CD4-positive, alpha-beta T cell treated with Interleukin-1 beta for 1 hour (primary cell): ENCODE measurements around the gene MIA2.
"Not testable (repeated sequence)": the region's sequence is repeated elsewhere in the genome, so short reads cannot be mapped to it uniquely, and the experiment has no call there.

Experiments used
- DNase-seq, 2 donors: peaks; one replicate each; pipeline ENCODE4 v3.0.0-alpha.2; 2020 to 2022

The MIA2 gene

DNA sequence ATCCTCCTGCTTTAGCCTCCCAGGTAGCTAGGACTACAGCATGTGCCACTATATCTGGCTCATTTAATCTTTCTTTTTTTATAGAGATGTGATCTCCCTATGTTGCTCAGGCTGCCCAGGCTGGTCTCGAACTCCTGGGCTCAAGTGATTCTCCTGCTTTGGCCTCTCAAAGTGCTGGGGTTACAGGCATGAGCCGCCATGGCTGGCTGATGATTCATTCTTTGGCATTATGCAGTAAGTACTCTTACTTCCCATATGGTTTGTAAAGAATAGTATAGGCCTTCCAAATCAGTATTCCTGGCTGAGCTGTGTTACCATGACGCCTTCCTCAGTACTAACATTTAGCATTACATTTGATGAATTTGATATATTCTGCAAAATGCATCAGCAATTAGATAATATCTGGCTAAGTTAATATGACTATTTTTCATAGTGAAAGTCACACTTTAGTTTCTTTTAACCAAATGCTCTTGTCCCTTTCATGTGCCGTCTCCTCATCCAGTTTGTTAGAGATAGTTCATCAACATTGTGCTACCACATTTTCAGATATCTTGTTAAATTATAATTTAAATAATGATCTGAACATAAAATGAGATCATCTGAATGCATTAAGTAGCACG is 3.2 kb upstream of the MIA2 start:
- DNase-seq = no peak

DNA sequence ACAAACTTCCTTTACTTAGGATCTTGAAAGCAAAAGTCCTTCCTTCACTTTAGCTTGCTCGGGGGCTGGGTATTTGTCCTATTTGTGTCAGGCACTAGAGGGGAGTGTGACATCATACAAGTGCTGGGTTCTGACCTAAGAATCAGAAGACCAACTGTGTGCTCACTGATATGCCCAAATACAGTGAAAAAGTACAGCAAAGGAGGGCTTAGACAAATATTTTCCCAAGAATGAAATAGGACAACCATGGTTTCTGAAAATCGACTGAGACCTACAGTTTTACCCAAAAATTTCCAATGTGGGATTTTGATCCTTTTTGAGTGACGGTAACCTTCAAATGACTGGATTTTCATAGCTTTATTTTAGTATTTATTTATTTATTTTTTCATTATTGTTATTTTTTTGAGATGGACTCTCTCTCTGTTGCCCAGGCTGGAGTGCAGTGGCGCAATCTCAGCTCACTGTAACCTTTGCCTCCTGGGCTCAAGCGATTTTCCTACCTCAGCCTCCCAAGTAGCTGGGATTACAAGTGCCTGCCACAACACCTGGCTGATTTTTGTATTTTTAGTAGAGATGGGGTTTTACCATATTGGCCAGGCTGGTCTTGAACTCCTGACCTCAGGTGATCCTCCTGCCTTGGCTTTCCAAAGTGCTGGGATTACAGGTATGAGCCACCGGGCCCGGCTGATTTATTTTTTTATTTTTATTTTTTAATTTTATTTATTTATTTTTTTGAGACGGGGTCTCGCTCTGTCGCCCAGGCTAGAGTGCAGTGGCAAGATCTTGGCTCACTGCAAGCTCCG is 1.8 kb upstream of the MIA2 start:
- peak; percentile 32 to 63 for DNase-seq

DNA sequence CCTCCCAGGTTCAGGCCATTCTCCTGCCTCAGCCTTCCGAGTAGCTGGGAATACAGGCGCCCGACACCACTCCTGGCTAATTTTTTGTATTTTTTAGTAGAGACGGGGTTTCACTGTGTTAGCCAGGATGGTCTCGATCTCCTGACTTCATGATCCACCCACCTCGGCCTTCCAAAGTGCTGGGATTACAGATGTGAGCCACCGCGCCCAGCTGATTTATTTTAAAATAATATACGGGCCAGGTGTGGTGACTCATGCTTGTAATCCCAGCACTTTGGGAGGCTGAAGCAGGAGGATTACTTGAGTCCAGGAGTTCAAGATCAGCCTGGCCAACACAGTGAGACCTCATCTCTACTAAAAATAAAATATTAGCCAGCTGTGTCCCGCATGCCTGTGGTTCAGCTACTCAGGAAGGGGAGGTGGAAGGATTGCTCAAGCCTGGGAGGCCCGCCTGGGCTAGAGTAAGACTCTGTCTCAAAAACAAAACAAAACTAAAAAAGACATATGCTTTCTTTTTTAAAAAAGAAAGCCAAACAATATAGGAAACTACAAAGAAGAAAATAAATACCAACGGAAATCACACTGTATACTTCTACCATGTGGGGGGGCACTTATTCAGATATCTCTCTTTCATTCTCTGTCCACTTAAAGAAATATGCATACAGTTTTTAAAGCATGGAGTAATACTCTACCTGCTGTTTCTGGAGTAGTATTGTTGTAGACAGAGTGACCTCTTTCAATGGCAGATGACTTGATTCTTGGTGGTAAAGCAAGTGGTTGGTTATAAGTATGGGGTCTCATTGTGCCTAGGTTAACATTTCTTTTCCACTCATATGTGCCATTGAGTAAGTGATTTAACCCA is 930 bp upstream of the MIA2 start:
- peak in 1 of 2 donors; percentile 34 for DNase-seq

DNA sequence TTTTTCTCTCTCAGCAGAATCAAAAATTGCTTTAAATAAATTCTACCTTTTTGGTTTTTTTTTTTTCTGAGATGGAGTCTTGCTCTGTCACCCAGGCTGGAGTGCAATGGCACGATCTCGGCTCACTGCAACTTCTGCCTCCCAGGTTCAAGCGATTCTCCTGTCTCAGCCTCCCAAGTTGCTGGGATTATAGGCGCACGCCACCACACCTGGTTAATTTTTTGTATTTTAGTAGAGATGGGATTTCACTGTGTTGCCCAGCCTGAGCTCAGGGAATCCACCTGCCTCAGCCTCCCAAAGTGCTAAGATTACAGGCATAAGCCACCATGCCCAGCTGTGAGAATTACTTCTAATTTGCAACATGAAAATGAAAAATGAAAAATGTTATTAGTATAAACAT is 1.3 kb downstream of the MIA2 start:
- not testable (repeated sequence) for DNase-seq

DNA sequence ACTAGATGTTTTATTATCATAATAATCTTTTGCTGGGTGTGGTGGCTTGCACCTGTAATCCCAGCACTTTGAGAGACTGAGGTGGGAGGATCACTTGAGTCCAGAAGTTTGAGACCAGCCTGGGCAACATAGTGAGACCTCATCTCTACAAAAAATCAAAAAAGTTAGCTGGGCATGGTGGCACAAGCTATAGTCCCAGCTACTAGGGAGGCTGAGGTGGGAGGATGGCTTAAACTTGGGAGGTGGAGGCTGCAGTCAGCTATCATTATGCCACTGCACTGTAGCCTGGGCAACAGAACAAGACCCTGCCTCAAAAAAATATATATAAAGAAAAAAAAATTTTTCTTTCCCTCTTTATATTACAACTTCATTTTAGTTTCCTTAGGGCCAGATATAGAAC is 1.8 kb downstream of the MIA2 start:
- DNase-seq = not testable (repeated sequence)

DNA sequence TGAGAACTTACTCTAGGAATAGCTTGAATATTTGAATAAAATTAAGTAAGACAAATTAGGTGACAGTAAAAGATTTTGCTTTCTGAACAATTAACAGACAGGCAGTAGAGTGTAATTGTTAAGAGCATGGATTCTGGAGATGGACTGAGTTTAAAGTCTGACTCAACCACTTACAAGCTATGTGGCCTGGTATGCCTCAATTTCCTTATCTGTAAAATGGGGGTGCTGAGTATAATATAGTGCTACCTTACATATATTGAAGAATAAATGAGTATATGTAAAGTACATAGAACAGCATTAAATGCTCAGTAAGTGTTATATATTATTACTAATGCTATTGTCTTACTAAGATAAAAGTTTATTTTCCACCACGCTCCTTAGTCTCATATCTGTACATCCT is 7.1 kb downstream of the MIA2 start:
- DNase-seq = no peak

DNA sequence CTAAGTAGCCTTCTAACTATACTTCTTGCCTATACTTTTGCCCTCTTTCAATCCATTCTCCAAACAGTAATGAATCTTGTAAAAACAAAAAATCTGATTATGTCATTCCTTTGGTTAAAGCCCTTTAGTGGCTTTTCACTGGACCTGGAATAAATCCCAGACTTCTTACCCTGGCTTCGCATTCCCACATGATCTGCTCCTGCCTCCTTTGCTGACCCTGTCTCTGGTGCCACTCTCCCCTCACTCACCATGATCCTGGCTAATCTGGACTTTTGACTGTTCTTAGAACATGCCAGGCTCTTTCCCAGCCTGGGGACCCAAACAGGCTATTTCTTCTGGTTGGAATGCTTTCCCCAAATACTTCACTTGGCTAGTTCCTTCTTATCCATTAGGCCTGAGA is 7.9 kb downstream of the MIA2 start:
- no peak for DNase-seq

DNA sequence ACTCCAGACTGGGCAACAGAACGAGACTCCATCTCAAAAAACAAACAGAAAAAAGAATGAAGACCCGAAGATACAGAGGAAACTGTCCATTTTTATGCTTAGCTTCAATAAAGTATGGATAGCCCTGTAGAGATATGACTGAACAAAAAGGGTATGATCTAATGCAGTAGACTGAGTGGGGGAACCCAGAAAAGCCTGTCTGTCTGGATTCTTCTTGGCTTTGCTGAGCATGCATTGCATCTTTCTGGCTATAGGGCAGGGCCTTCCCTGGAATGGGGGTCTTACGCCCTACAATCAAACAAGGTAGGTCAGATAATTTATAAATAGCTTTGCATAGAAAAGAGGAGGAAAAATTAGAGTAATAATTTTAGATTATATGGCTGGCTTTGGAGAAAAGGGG is 10.1 kb downstream of the MIA2 start:
- no peak for DNase-seq

DNA sequence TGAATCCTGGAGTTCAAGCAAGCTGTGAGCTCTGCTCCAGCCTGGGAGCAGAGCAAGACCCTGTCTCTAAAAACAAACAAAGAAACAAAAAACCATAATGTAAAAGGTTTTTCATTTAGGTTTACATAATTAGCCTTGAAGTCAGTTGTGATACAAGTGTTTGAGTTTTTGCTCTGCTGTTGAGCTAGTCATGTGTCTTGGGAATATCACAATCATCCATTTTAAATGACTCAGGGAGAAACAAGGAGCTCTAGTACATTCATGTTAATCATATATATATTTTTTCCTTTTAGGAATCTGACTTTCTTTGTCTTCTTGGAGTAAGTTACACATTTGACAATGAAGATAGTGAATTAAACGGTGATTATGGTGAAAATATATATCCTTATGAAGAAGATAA is 12.9 kb downstream of the MIA2 start:
- no peak for DNase-seq

DNA sequence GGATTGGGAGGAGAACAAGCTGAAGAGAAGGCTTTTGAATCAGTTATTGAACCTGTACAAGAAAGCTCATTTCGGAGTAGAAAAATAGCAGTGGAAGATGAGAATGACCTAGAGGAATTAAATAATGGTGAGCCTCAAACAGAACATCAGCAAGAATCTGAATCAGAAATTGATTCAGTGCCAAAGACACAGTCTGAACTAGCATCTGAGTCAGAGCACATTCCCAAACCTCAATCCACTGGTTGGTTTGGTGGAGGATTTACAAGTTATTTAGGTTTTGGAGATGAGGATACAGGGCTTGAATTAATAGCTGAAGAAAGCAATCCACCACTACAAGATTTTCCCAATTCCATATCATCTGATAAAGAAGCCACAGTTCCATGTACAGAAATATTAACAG is 13.5 kb downstream of the MIA2 start:
- no peak for DNase-seq

DNA sequence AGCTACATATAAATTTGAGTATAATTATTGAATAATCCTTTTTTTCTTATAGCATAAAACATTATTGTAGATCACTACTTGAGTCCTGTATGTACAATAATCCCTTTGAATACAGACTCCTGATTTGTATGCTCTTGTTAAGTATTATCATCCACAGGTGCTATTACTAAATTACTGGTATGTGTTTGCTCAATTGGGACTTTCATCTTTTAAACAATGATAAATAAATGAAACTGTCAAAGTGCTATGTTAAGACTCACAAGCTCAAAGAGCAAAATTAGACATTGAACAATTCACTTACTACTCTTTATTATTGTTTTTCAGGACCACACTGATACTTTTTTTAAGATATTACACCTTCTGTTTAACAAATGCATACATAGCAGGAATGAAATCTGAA is 17.8 kb downstream of the MIA2 start:
- DNase-seq = no peak

DNA sequence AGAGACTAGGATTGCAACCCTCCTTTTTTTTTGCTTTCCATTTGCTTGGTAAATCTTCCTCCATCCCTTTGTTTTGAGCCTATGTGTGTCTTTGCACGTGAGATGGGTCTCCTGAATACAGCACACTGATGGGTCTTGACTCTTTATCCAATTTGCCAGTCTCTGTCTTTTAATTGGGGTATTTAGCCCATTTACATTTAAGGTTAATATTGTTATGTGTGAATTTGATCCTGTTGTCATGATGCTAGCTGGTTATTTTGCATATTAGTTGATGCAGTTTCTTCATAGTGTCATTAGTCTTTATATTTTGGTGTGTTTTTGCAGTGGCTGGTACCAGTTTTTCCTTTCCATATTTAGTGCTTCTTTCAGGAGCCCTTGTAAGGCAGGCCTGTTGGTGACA is 23.7 kb downstream of the MIA2 start:
- not testable (repeated sequence) for DNase-seq

DNA sequence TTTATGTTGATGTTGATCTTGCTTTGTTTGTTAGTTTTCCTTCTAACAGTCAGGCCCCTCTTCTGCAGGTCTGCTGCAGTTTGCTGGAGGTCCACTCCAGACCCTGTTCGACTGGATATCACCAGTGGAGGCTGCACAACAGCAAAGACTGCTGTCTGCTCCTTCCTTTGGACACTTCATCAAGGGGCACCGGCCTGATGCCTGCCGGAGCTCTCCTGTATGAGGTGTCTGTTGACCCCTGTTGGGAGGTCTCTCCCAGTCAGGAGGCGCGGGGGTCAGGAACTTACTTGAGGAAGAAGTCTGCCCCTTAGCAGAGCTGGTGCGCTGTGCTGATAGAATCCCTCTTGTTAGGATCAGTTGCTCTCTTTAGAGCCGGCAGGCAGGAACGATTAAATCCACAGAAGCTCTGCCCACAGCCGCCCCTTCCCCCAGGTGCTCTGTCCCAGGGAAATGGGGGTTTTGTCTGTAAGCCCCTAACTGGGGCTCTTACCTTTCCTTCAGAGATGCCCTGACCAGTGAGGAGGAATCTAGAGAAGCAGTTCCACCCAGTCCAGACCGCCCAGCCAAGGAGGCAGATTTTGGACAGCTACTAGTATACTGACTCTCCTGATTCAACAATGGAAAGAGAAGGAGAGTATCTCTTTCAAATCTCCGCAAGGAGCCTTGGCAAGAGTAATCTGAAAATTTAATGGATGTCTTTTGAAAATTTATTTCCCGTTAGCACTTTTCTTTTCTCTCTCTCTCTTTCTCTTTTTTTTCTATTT is 25.2 kb downstream of the MIA2 start:
- no peak for DNase-seq

DNA sequence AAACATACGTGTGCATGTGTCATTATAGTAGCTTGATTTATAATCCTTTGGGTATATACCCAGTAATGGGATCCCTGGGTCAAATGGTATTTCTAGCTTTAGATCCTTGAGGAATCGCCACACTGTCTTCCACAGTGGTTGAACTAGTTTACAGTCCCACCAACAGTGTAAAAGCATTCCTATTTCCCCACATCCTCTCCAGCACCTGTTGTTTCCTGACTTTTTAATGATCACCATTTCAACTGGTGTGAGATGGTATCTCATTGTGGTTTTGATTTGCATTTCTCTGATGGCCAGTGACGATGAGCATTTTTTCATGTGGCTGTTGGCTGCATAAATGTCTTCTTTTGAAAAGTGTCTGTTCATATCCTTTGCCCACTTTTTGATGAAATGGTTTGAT is 26.4 kb downstream of the MIA2 start:
- DNase-seq = not testable (repeated sequence)

DNA sequence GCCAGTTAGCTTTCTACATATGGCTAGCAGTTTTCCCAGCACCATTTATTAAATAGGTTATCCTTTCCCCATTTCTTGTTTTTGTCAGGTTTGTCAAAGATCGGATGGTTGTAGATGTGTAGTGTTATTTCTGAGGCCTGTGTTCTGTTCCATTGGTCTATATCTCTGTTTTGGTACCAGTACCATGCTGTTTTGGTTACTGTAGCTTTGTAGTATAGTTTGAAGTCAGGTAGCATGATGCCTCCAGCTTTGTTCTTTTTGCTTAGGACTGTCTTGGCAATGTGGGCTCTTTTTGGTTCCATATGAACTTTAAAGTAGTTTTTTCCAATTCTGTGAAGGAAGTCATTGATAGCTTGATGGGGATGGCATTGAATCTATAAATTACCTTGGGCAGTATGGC is 28.5 kb downstream of the MIA2 start:
- DNase-seq = not testable (repeated sequence)

DNA sequence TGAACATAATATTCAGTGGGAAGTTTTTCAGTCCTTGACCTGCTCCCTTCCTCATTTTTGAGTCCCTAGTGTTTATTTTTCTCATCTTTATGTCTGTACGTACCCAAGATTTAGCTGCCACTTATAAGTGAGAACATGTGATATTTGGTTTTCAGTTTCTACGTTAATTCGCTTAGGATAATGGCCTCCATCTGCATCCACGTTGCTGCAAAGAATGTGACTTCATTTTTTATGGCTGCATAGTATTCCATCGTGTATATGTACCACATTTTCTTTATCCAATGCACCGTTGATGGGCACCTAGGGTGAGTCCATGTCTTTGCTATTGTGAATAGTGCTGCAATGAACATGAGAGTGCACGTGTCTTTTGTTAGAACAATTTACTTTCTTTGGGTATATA is 30.3 kb downstream of the MIA2 start:
- no peak for DNase-seq

DNA sequence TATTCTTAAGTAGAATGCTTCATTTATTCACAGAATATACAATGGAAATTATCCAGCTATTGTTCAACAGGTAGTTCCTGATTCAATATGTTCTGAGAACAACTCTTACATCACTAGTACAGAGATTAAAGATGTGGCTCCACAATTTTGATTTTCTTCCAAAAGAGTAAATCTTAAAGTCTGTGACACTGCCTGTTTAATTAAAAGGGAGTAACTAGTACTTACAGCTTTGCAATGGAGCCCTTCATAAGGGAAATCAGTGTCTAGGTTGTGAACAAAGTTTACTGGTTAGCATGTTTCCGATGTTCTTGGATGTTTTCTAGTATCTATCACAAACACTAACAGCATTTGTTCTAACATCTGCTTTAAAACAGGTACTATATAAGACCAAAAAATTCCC is 30.8 kb downstream of the MIA2 start:
- DNase-seq = no peak

DNA sequence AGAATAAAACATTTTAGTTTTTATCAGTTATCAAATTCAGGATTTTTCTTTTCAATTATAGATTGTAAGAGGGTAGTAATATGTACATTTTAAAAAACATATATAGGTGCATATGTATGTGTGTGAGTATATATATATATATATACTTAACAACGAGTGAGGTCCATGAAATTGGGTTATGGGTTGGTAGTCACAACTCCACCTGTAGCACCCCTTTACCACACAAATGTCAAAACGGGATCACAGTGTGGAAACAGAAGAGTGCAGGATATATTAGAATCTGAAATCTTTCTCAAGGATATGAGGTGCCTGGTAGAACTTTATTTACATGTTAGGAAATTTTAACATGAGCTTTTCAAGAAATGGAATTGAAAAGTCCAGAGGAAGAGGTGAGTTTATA is 31.3 kb downstream of the MIA2 start:
- no peak for DNase-seq

DNA sequence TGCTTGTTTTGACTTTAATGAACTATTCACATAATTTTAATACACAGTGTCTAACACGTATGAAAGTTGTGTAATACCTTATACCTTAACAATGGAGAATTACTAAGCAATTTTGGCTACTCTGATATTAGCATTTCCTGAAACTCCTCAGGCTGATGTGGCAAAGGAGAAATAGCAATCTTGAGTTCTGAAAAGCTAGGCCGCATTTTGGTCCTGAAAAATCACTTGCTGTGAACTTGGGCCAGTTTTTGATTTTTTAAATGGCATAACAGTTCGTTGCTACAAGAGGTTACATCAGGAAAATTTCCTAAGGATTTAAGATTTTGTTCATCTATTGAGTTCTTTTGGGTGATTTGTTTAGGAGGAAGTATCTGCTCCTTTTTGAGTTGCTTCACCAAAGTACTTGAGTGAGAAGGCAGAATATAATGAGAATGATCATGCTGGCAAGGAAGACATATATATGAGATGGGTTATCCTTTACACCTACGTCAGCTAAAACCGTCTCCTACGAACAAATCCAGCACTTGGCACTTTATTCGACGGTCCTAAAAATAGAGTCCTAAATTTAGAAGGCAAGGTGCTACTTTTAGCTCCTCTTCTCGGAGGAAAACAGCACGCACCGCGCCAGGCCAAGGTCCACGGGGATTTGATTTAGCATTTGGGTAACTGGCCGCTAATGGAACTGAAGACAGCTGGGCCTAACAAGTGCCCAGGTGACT is 32.2 kb downstream of the MIA2 start:
- DNase-seq = no peak

DNA sequence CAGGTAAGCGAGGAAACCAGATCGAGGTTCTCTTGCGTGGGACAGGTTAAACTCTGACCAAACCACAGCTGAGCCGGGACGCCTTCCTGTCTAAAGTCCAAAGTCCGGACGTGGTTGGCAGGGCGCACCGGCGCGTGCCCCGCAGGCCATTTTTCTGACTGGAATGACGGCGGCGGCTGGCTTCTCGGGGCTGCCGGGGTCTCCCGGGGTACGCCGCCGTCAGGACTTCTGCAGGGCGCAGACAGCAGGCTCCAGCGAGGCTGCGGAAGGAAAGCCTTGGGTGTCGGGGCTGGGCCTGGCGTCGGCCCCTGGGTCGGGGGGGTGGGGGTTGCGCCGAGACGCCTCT is 32.8 kb downstream of the MIA2 start:
- no peak for DNase-seq

DNA sequence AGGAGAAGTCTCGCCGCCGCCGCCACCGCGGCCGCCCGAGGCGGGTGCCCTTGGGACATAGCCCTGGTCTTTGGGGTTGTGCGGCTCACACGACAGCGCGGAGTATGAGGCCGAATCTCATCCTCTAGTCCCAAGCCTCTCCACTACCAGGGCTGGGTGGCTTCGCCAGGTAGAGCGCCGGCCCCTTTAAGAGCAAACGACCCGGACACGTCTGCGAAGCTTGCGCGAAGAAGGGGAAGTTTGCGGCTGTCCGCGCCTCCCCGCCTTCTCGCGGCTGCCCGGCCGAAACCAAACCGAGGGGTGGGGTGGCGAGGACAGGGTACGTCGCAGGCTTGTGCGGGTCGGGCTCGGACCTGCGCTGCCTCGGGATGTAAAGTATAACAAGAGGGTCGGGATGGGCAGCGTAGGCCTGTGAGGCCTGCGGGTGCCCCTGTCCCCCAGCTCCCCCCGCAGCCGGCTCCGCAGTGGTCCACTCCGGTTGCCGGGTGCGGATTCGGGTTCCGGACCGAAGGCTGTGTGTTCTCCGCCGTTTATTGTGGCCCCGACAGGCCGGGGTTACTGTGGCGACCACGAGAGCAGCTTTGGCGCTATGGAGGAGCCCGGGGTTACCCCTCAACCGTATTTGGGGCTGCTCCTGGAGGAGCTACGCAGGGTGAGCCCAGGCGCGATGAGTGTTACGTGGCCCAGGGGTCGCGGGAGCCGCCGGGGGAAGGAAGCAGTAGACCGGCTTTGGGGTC is 33.3 kb downstream of the MIA2 start:
- peak; percentile 82 to 85 for DNase-seq

DNA sequence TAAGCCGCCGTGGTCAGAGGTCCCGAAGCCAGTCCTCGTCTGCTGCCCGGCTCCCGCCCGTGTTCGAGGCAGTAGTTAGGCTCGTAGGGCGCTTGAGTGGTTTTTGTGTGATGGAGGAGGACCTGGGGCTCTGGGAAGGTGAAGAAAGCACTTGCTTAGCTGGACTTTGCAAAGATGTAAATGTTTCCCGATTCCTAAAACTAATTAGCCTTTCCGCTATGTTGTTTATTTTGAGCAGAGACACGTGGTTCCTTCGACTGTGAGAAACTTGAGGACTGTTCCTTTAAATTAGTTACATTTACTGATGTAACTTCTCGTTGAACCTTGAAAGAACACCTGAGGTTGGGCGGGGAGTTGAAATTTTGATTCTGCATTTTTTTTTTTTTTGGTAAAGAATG is 33.9 kb downstream of the MIA2 start:
- peak in 1 of 2 donors; percentile 36 for DNase-seq
